OCI-LY3 (cell line): Measurements from ENCODE around the gene RBM44.
"Not testable (repeated sequence)": the region's sequence is repeated elsewhere in the genome, so short reads cannot be mapped to it uniquely, and the experiment has no call there.

Experiments used
- H2AFZ ChIP-seq: fragments of 200-600, 300-600 bp; shearing (Covaris generic); 2 replicates; pipeline ENCODE4 v1.6.0; 2014; ENCODE audit warnings: antibody characterized with exemption, low read depth, low read length
- H3K27ac ChIP-seq: fragments of 200-600, 300-600 bp; sonication (generic); 2 replicates; pipeline ENCODE4 v1.5.1; 2014; ENCODE audit warnings: mild to moderate bottlenecking, low read length, moderate library complexity, mixed read lengths
- H3K27me3 ChIP-seq: fragments of 200-600, 300-600 bp; sonication (generic); 2 replicates; pipeline ENCODE4 v1.6.1; 2014; ENCODE audit warnings: low read depth, low read length, mixed read lengths
- H3K36me3 ChIP-seq: fragments of 200-600, 300-600 bp; sonication (generic); replicated peaks from 2 replicates; pipeline ENCODE3; 2014; ENCODE audit warnings: low read depth, low read length, mixed read lengths
- H3K4me1 ChIP-seq: fragments of 300-600, 200-600 bp; sonication (generic); 2 replicates; pipeline ENCODE4 v1.6.1; 2014; ENCODE audit warnings: low read length, mixed read lengths
- H3K4me2 ChIP-seq: fragments of 200-600, 300-600 bp; sonication (generic); 2 replicates; pipeline ENCODE4 v1.6.1; 2014; ENCODE audit warnings: low read length, mixed read lengths
- H3K4me3 ChIP-seq: fragments of 300-600, 200-600 bp; sonication (generic); 2 replicates; pipeline ENCODE4 v1.5.1; 2014; ENCODE audit warnings: antibody characterized with exemption, mild to moderate bottlenecking, low read length, moderate library complexity
- H3K79me2 ChIP-seq: fragments of 300-600, 200-600 bp; shearing (Covaris generic); 2 replicates; pipeline ENCODE4 v1.6.1; 2014; ENCODE audit warnings: mild to moderate bottlenecking, low read length, mixed read lengths
- H3K9ac ChIP-seq: fragments of 300-600, 200-600 bp; shearing (Covaris generic); 2 replicates; pipeline ENCODE4 v1.6.0; 2014; ENCODE audit warnings: mild to moderate bottlenecking, low read length, moderate library complexity
- H3K9me3 ChIP-seq: fragments of 200-600, 300-600 bp; shearing (Covaris generic); 2 replicates; pipeline ENCODE4 v1.6.1; 2014; ENCODE audit warnings: low read length, mixed read lengths; ENCODE audit not compliant: insufficient read depth
- H4K20me1 ChIP-seq: fragments of 200-600, 300-600 bp; sonication (generic); 2 replicates; pipeline ENCODE4 v1.6.1; 2016; ENCODE audit warnings: low read length, mixed read lengths; ENCODE audit not compliant: insufficient read depth
- CTCF ChIP-seq: fragments of 200-600, 300-600 bp; sonication (generic); IDR thresholded peaks from 2 replicates; pipeline ENCODE4 v1.5.1; 2014; ENCODE audit warnings: antibody characterized with exemption, low read length, low read depth
- EZH2phosphoT487 ChIP-seq: fragments of 200-600 bp; shearing (Covaris generic); IDR thresholded peaks from 2 replicates; pipeline ENCODE4 v1.6.1; 2018; ENCODE audit warnings: antibody characterized with exemption, mixed run types, low read depth

The RBM44 gene

GRCh38 chr2:237833546-237833945, 35.0 kb downstream of the RBM44 start:
- H4K20me1 ChIP-seq, result no peaks in the 10 kb centered on the region
- no peaks in the 10 kb centered on the region for H3K27me3 ChIP-seq
- no peak overlapping the region for H2AFZ ChIP-seq
- no peaks in the 10 kb centered on the region for H3K9me3 ChIP-seq
- H3K36me3 ChIP-seq, result no peaks in the 10 kb centered on the region
- H3K27ac ChIP-seq, result no peak overlapping the region
- TF ChIP-seq EZH2phosphoT487, result no peak
- TF ChIP-seq CTCF, result no peak
- no peak overlapping the region for H3K4me3 ChIP-seq
- H3K4me2 ChIP-seq, result no peak overlapping the region
- H3K4me1 ChIP-seq, result no peaks in the 10 kb centered on the region
- no peak overlapping the region for H3K9ac ChIP-seq
- no peaks in the 10 kb centered on the region for H3K79me2 ChIP-seq

DNA sequence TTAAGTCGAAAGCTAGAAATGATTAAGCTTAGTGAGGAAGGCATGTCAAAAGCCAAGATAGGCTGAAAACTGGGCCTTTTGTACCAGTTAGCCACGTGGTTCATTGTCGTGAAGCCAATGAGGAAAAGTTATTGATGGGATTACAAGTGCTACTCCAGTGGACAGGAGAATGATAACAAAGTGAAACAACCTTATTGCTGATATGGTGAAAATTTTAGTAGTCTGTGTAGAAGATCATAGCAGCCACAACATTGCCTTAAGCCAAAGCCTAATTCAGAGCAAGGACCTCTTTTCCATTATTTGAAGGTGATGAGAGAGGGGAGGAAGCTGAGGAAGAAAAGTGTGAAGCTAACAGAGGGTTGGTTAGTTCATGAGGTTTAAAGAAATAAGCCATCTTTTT, 36.8 kb downstream of the RBM44 start:
- TF ChIP-seq CTCF (no peak), EZH2phosphoT487 (no peak)
- Histone ChIP-seq H4K20me1 (no peaks in the 10 kb centered on the region), H3K79me2 (no peaks in the 10 kb centered on the region), H3K4me3 (no peak overlapping the region), H3K4me1 (no peaks in the 10 kb centered on the region), H3K27me3 (no peaks in the 10 kb centered on the region), H2AFZ (no peak overlapping the region), H3K27ac (no peak overlapping the region), H3K9me3 (no peaks in the 10 kb centered on the region), H3K36me3 (no peaks in the 10 kb centered on the region), H3K4me2 (no peak overlapping the region), H3K9ac (no peak overlapping the region)

- Histone ChIP-seq H3K27me3 (no peaks in the 10 kb centered on the region), H3K27ac (no peak overlapping the region), H3K9ac (no peak overlapping the region), H3K4me3 (no peak overlapping the region), H4K20me1 (no peaks in the 10 kb centered on the region), H3K9me3 (no peaks in the 10 kb centered on the region), H3K4me2 (no peak overlapping the region), H2AFZ (no peak overlapping the region), H3K4me1 (no peaks in the 10 kb centered on the region), H3K36me3 (no peaks in the 10 kb centered on the region), H3K79me2 (no peaks in the 10 kb centered on the region)
- TF ChIP-seq EZH2phosphoT487 (no peak), CTCF (no peak)
Measured at GRCh38 chr2:237841051-237841450, 42.5 kb downstream of the RBM44 start.

GRCh38 chr2:237848940-237849339, 50.4 kb downstream of the RBM44 start:
- not testable (repeated sequence) for H3K27me3 ChIP-seq, H3K36me3 ChIP-seq, H3K79me2 ChIP-seq, H2AFZ ChIP-seq, H4K20me1 ChIP-seq, H3K4me1 ChIP-seq, H3K4me3 ChIP-seq, H3K9me3 ChIP-seq, H3K9ac ChIP-seq, H3K4me2 ChIP-seq, H3K27ac ChIP-seq

DNA sequence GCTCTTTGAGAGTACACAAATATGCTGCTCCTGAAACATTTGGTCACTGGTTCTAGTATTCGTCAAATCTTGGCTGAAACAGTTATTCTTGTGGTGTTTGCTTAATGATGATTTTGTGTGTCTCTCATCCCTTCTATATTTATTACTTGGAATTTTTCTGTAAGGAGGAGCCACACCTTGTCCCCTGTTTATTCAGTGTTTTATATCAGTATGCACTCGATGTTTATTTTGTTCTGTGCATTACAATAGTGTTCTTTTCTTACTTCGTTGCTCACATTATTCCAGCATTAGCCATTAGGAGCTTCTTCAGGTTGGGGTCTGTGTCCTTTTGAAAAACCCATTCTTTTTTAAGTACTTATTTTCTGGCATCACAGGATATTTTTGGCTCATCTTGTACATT, 55.7 kb downstream of the RBM44 start:
- Histone ChIP-seq H3K4me1 (peaks cover 7% of the 10 kb centered on the region), H3K27me3 (no peaks in the 10 kb centered on the region), H3K4me3 (no peak overlapping the region), H3K27ac (no peak overlapping the region), H3K4me2 (no peak overlapping the region), H4K20me1 (no peaks in the 10 kb centered on the region), H3K79me2 (no peaks in the 10 kb centered on the region), H3K9ac (no peak overlapping the region), H3K36me3 (no peaks in the 10 kb centered on the region), H3K9me3 (no peaks in the 10 kb centered on the region), H2AFZ (no peak overlapping the region)
- TF ChIP-seq CTCF, result no peak
- no peak for TF ChIP-seq EZH2phosphoT487
